Kidney capillary endothelial cell (primary cell): ENCODE data around the gene GOLGA5.
"Not testable (repeated sequence)": the region's sequence is repeated elsewhere in the genome, so short reads cannot be mapped to it uniquely, and the experiment has no call there.

Source experiments
- DNase-seq: peaks from one replicate; pipeline ENCODE4 v3.0.0-alpha.2; 2018; ENCODE audit warnings: low spot score

The GOLGA5 gene

DNA sequence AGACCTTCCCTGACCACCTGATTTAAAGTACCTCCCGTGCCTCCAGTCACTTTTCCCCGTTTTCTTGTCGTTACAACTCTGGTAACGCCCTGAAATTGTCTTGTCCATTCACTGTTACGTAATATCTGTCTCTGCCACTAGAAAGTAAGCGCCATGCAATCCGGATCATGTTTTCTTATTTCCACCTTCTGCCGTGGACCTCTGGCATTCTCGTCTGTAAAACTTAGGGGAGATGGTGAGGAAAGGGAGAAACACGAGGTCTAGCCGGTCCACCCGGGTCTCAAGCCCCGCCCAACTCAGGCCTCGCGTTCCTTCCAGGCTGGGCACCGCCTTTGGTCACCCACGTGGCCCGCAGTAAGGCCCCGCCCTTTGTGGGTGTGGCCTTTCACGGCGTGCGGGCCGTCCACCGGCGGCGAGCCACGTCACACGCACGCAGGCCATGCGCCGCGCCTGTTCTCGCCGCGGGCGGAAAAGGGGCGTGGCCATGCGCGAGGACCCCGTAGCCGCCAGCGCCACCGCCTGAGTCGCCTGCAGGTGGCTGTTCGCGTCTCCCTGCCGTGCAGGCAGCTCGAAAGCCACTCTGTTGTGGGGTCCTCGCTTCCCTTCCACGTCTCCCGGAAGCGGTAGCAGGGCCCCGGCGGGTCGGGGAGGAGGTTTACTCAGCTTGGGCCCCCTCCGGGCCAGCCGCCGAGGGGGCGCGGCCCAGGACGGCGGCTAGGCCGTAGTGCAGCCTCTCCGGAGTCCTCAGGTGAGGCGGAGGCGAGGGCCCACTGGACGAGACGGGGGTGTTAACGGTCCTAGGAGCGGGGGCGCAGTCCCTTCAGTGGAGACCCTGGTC lies at the start of gene GOLGA5:
TSS of gene GOLGA5 (plus strand) at position 597 of the 838 bp plus-strand sequence. CDS start 3,133 bp downstream, outside the sequence.
- peak; percentile 99 for DNase-seq

DNA sequence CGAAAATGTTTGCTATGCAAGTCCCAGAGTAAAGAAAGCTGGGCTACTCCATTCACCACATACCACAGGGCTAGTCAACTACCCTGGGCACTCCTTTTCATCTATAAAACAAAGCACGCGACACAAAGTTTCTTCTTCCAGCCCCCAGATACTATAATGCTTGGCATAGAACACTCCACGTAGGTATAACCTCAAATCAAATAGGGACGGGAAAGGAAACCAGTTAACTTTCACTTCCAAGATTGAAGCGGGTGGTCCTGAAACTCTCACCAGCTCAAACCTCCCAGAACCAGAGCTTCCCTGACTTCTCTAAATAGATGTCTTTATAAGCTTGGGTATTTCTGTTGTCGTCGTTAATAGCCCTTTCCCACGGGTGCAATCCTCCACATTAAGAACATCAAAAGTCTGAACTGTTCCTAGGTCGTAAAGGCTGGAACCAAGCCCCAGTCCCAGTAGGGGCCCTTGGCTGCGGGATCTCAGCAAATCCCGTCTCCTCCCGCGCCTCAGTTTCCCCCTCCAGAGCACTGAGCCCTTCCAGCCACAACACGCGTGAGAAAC lies 46.3 kb upstream of the GOLGA5 start:
- peak; percentile 20 for DNase-seq

- peak; percentile 91 for DNase-seq
Measured at GRCh38 chr14:92748259-92749016, 45.7 kb upstream of the GOLGA5 start, which contains the start of gene LGMN. Gene LGMN (minus strand): TSS chr14:92748627. CDS start chr14:92732786, 15,841 bp downstream.

- not testable (repeated sequence) for DNase-seq
Measured at GRCh38 chr14:92750222-92750728, 43.8 kb upstream of the GOLGA5 start.

- DNase-seq, result no peak
Measured at GRCh38 chr14:92750994-92751400, 43.1 kb upstream of the GOLGA5 start.

DNA sequence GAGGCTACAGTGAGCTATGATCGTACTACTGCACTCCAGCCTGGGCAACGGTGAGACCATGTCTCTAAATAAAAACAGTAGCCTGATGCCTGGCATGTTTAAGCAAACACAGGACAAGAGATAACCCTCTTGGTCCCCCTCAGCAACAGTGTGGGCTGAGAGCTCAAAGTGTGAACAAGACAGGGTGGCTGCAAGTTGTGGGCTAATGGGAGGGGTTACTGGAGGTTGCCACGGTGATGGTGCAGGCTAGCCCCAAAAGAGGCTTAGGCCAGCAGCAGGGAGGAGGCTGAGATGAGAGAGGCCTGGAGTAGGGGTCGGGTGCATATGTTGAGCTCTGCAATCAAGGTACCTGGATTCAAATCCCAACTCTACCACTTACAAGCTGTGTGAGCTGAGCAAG lies 42.3 kb upstream of the GOLGA5 start:
- DNase-seq, result no peak

GRCh38 chr14:92753250-92753649 lies 40.9 kb upstream of the GOLGA5 start:
- no peak for DNase-seq

DNA sequence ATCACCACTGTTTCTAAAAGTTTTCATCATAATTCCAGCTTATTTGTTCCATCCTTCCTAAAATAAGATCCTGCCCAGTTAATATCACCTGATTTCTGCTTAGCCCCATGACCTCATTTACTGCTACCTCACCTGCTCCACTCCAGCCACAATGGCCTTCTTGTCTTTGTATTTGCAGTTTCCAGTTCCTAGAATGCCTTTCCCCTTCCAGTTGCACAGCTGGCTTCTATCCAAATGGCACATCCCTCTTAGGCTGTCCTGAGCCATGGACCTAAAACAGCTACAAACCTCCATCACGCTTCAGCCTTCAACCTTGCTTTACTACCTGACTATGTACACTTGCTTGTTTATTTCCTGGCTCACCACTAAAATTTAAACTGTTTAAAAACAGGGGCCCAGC lies 39.1 kb upstream of the GOLGA5 start:
- no peak for DNase-seq

DNA sequence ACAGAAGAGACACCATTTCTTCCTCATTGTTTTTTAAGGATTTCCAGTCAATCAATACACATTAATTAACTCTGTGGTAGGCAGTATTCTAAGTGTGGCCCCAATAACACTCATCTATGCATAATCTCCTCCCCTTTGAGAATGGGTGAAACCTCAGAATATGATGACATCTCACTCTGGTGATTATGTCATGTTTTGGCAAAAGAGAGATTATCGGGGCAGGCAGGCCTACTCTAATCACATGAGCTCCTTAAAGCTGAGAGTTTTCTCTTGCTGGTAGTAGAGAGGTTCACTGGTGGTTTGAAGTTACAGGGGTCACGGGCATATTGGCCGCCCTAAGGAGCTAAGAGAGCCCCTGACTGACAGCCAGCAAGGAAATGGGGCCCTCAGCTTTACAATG lies 38.6 kb upstream of the GOLGA5 start:
- no peak for DNase-seq

DNA sequence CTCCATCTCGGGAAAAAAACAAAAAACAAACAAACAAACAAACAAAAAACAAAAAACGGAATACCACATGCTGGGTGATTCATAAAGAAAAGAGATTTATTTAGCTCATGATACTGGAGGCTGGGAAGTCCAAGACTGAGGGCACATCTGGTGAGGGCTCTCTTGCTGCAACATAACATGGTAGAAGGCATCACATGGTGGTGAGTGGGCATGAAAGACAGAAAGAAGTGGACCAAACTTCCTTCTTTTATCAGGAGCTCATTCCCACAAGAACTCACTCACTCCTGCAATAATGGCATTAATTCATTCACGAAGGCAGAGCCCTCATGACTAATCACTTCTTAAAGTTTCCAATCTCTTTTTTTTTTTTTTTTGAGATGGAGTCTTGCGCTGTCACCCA lies 37.7 kb upstream of the GOLGA5 start:
- DNase-seq, result no peak

GRCh38 chr14:92759300-92759678 lies 34.8 kb upstream of the GOLGA5 start:
- DNase-seq, result no peak

DNA sequence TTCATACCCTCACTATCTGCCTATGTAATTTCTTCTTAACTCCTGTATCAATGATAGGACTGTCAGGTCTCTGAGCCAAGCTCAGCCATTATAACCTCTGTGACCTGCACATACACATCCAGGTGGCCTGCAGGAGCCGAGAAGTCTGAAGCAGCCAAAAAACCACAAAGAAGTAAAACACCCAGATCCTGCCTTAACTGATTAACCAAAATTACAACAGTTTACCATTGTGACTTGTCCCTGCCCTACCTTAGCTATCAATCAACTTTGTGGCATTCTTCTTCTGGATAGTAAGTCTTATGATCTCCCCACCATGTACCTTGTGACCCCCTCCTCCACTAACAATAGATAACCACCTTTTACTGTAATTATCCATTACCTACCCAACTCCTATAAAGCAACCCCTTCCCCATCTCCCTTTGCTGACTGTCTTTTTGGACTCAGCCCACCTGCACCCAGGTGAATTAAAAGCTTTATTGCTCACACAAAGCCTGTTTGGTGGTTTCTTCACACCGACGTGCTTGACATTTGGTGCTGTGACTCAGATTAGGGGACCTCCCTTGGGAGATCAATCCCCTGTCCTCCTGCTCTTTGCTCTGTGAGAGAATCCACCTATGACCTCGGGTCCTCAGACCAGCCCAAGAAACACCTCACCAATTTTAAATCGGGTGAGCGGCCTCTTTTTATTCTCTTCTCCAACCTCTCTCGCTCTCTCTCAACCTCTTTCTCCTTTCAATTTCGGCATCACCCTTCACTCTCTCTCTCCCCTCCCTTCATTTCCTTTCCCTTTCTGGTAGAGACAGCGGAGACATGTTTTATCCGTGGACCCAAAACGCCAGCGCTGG lies 34.2 kb upstream of the GOLGA5 start:
- no peak for DNase-seq

- no peak for DNase-seq
Measured at GRCh38 chr14:92760524-92760805, 33.6 kb upstream of the GOLGA5 start.

DNA sequence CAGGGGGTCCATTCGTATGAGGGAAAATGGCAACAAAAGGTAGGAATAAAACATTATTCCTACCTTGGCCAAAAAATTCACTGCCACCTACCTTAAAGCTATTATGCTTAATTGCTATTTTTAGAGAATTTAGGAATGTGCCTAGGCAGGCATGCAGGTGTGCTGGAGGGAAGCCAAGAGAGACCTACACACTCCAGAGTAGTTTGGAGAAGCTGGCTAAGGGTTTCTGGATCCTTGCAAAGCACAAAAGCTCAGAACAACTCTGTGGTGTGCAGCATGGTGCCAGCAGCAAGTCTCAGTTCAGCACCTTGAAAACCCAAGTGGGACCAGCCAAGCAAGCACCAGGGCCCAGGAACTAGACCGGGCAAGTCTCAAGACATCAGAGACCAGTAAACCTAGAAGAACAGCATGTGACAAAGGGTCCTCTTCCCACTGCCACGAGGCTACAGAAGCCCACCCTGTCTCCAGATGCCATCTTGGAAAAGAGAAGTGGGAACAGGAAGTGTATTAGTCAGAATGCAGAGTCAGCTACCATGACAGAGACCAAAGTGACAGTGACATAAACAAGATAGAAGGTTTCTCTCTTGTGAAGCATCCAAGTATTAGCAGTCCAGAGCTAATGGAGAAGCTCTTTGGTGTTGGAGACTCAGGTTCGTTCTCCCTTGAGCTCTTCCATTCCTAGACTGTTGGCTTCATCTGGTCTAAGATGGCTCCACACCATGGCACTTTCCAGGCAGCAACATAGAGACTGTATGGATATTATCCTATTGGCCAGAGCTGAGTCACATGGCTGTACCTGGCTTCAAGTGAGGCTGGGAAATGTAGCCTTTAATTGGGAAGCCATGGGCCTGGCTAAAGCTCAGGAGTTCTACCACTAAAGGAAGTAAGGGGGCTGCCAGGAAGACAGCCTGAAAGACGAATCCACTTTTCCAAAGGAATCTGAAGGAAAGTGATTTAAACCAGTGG lies 30.2 kb upstream of the GOLGA5 start:
- not testable (repeated sequence) for DNase-seq

GRCh38 chr14:92768236-92768635 lies 25.9 kb upstream of the GOLGA5 start:
- DNase-seq, result not testable (repeated sequence)

GRCh38 chr14:92768795-92769194 lies 25.3 kb upstream of the GOLGA5 start:
- no peak for DNase-seq

GRCh38 chr14:92770484-92770883 lies 23.6 kb upstream of the GOLGA5 start:
- no peak for DNase-seq

GRCh38 chr14:92774572-92774971 lies 19.5 kb upstream of the GOLGA5 start:
- no peak for DNase-seq

- DNase-seq, result not testable (repeated sequence)
Measured at GRCh38 chr14:92775292-92775691, 18.8 kb upstream of the GOLGA5 start.

- DNase-seq, result not testable (repeated sequence)
Measured at GRCh38 chr14:92778868-92779565, 15.1 kb upstream of the GOLGA5 start.
